ENCODE measurements around the gene SAC3D1.

DNA sequence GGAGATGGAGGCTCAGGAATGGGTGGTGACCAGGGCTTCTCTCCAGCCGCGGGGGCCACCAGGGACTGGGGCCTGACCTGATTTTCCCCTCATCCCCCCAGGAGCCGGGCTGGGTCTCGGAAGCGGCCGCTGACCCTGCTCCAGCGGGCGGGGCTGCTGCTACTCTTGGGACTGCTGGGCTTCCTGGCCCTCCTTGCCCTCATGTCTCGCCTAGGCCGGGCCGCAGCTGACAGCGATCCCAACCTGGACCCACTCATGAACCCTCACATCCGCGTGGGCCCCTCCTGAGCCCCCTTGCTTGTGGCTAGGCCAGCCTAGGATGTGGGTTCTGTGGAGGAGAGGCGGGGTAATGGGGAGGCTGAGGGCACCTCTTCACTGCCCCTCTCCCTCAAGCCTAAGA lies 46.8 kb downstream of the SAC3D1 start:
- TF ChIP-seq POU5F1 (IDR thresholded peaks at IDR 0.05; ENCODE audit: borderline replicate concordance, low read depth, low read length, partially characterized antibody) (no peak), CREB3 (tag; conservative IDR thresholded peaks at IDR 0.05; ENCODE audit: low read depth) (no peak), ATF3 (IDR thresholded peaks at IDR 0.05) (no peak), ATF3 (CRISPR knock-in tag; conservative IDR thresholded peaks at IDR 0.05) (no peak)
